DND-41 (cell line): Measurements from ENCODE around the gene SLC35D1.

Source experiments
- EZH2 ChIP-seq: IDR thresholded peaks from 3 replicates; pipeline ENCODE4 v1.6.1; 2012; ENCODE audit warnings: borderline replicate concordance, low read depth, mild to moderate bottlenecking, moderate library complexity, low read length, inconsistent platforms; ENCODE audit not compliant: severe bottlenecking
- TF ChIP-seq, protein P1 (sequence below): IDR thresholded peaks from 2 replicates; pipeline ENCODE4 v1.5.1; 2012; ENCODE audit warnings: borderline replicate concordance, low read length, moderate library complexity, mild to moderate bottlenecking; ENCODE audit not compliant: poor library complexity, severe bottlenecking; ENCODE audit errors: extremely low read depth

GRCh38 chr1:66968574-66968973, 85.4 kb downstream of the SLC35D1 start:
- TF ChIP-seq, protein P1, sequence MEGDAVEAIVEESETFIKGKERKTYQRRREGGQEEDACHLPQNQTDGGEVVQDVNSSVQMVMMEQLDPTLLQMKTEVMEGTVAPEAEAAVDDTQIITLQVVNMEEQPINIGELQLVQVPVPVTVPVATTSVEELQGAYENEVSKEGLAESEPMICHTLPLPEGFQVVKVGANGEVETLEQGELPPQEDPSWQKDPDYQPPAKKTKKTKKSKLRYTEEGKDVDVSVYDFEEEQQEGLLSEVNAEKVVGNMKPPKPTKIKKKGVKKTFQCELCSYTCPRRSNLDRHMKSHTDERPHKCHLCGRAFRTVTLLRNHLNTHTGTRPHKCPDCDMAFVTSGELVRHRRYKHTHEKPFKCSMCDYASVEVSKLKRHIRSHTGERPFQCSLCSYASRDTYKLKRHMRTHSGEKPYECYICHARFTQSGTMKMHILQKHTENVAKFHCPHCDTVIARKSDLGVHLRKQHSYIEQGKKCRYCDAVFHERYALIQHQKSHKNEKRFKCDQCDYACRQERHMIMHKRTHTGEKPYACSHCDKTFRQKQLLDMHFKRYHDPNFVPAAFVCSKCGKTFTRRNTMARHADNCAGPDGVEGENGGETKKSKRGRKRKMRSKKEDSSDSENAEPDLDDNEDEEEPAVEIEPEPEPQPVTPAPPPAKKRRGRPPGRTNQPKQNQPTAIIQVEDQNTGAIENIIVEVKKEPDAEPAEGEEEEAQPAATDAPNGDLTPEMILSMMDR, result no peak
- no peak for TF ChIP-seq EZH2
